Suppressor macrophage treated with lipopolysaccharide for 1 hour (primary cell): Measurements from ENCODE around the gene BEGAIN.
A peak's percentile ranks its signal among the peaks of the same experiment; 100 is the strongest.
"Not testable (repeated sequence)": the region's sequence is repeated elsewhere in the genome, so short reads cannot be mapped to it uniquely, and the experiment has no call there.

ENCODE experiments used
- DNase-seq, 3 donors: peaks; one replicate each; pipeline ENCODE4 v3.0.0-alpha.2; 2020 to 2022

Gene BEGAIN

GRCh38 chr14:100535287-100536120 lies 51.7 kb downstream of the BEGAIN start:
- no peak for DNase-seq

GRCh38 chr14:100534528-100535286 lies 52.5 kb downstream of the BEGAIN start:
- DNase-seq = no peak

GRCh38 chr14:100533656-100534485 lies 53.3 kb downstream of the BEGAIN start:
- DNase-seq = peak; percentile 38 to 75 (median 45)

- peak in 2 of 3 donors; percentile 18 to 36 for DNase-seq
Observed at GRCh38 chr14:100532906-100533655, 54.1 kb downstream of the BEGAIN start.

- DNase-seq = no peak
Observed at GRCh38 chr14:100532154-100532861, 54.9 kb downstream of the BEGAIN start.

- no peak for DNase-seq
Observed at GRCh38 chr14:100531152-100532121, 55.8 kb downstream of the BEGAIN start.

- no peak for DNase-seq
Observed at GRCh38 chr14:100530270-100531072, 56.7 kb downstream of the BEGAIN start.

- no peak for DNase-seq
Observed at GRCh38 chr14:100529561-100530031, 57.6 kb downstream of the BEGAIN start.

- DNase-seq = no peak
Observed at GRCh38 chr14:100528962-100529560, 58.2 kb downstream of the BEGAIN start.

- no peak for DNase-seq
Observed at GRCh38 chr14:100526632-100527031, 60.6 kb downstream of the BEGAIN start.

- no peak for DNase-seq
Observed at GRCh38 chr14:100526057-100526456, 61.2 kb downstream of the BEGAIN start.

- no peak for DNase-seq
Observed at GRCh38 chr14:100525615-100526014, 61.6 kb downstream of the BEGAIN start.

- DNase-seq = peak in 2 of 3 donors; percentile 67 to 69
Observed at GRCh38 chr14:100524933-100525243, 62.3 kb downstream of the BEGAIN start.

GRCh38 chr14:100524233-100524932 lies 62.8 kb downstream of the BEGAIN start:
- no peak for DNase-seq

- DNase-seq = no peak
Observed at GRCh38 chr14:100523843-100524169, 63.4 kb downstream of the BEGAIN start.

- no peak for DNase-seq
Observed at GRCh38 chr14:100523131-100523842, 63.9 kb downstream of the BEGAIN start.

GRCh38 chr14:100522616-100523099 lies 64.6 kb downstream of the BEGAIN start:
- DNase-seq = no peak

GRCh38 chr14:100506053-100506452 lies 81.2 kb downstream of the BEGAIN start:
- not testable (repeated sequence) for DNase-seq
